ENCODE measurements around the gene ODAD4. TPM values are rescaled to one million over a fixed set of nuclear protein-coding genes. Genes with fewer than 3 reads are reported as not detected.

The ODAD4 gene
- total and polyA plus RNA-seq, 2 of the 8 experiments (the other 6 are each of a cell fraction or from before 2014, with no cell fraction given), result 0.48 to 1.3 TPM

DNA sequence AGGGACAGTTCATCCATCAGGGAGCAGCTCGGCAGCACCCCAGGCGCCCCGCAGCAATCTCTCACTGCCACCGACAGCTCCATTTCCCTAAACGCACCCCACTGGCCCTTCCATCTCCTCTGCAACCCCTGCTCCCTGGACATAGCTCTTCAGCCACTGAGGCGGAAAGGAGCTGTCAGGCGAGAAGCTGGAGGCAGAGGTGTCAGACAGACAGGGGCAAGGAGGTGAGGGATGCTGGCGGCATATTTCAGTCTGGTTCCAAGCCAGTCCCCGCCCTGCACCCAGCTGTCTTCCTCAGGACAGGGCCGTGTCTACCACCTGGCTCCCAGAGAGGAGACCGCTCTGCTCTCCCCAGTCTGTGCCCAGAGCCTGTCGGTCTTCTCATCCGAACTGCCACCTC lies 21.3 kb upstream of the ODAD4 start:
- DNase-seq (ENCODE audit: low read depth in 1 of 2, low spot score in 2 of 2) (no peak), FAIRE-seq (no peak)

More for the DNA sequence above, 21.3 kb upstream of the ODAD4 start:
- peaks cover 2 to 35% of the 10 kb centered on the region in 2 experiments for H3K79me2 ChIP-seq (ENCODE audit: control insufficient read depth in 1 of 2, insufficient read depth in 2 of 2, low read length in 2 of 2)
- H2BK15ac ChIP-seq (ENCODE audit: low read length), result no peak overlapping the region
- no peak overlapping the region for H2BK120ac ChIP-seq (replicated peaks; ENCODE audit: low read depth, low read length)
- H3K27me3 ChIP-seq (replicated peaks in 1 of 4; ENCODE audit: control insufficient read depth in 3 of 4, extremely low read depth in 1 of 4, insufficient read depth in 3 of 4, low read length in 3 of 4), result no peaks in the 10 kb centered on the region
- H3K14ac ChIP-seq (ENCODE audit: insufficient read length), result no peak overlapping the region
- ChIA-PET CTCF (ENCODE audit: partially characterized antibody) (interaction anchor here (0.6 to 16.0 kb wide), 7 partner anchors 14 to 383 kb away, joined by 3 to 205 read pairs (median 3); partner anchors contain the start of gene CNP), POLR2A (ENCODE audit: partially characterized antibody) (interaction anchor here (0.7 to 2.6 kb wide), 9 partner anchors 9 to 50 kb away, joined by 3 to 9 read pairs (median 6); partner anchors contain the start of gene ODAD4)
- no peak overlapping the region for H2BK5ac ChIP-seq (ENCODE audit: low read depth, low read length)
- no peak overlapping the region for H4K5ac ChIP-seq (ENCODE audit: insufficient read length, low read depth, low read length)
- H3K9ac ChIP-seq (replicated peaks in 1 of 4; ENCODE audit: extremely low read depth in 1 of 4, low read depth in 3 of 4, low read length in 3 of 4), result no peak overlapping the region
- peaks cover 0 to 3% (median 0%) of the 10 kb centered on the region in 4 experiments; a peak in 3 of 7 replicates for H3K4me1 ChIP-seq (replicated peaks in 1 of 4; ENCODE audit: control insufficient read depth in 3 of 4, insufficient read depth in 4 of 4, low read length in 3 of 4)
- H2AK5ac ChIP-seq (ENCODE audit: low read depth, low read length), result no peak overlapping the region
- H2BK20ac ChIP-seq (ENCODE audit: low read length), result no peak overlapping the region
- H3K4me2 ChIP-seq (ENCODE audit: insufficient read depth in 1 of 2, low read depth in 2 of 2, low read length in 2 of 2), result no peak overlapping the region
- no peak overlapping the region; the same call in 1 of the 2 replicates for H4K8ac ChIP-seq (ENCODE audit: extremely low read depth, insufficient read depth, low read length)
- H3K27ac ChIP-seq (ENCODE audit: low read depth, low read length), result no peak overlapping the region
- no peak for TF ChIP-seq JUND (IDR thresholded peaks at IDR 0.05; ENCODE audit: low read length)
- no peak for TF ChIP-seq NANOG (IDR thresholded peaks at IDR 0.05; ENCODE audit: insufficient read depth, low read depth, low read length, poor library complexity, severe bottlenecking)
- TF ChIP-seq CEBPB (IDR thresholded peaks at IDR 0.05; ENCODE audit: low read depth, low read length), result no peak
- TF ChIP-seq SAP30 (IDR thresholded peaks at IDR 0.05; ENCODE audit: insufficient read depth, insufficient replicate concordance, low read length), result no peak
- TF ChIP-seq TCF12 (IDR thresholded peaks at IDR 0.05; ENCODE audit: low read depth, low read length), result no peak
- no peak for TF ChIP-seq TBP (IDR thresholded peaks at IDR 0.05; ENCODE audit: low read depth, low read length)
- no peaks in the 10 kb centered on the region; the same call in 1 of the 2 replicates for H3K23me2 ChIP-seq (ENCODE audit: low read depth, low read length)
- peaks cover 70 to 97% (median 85%) of the 10 kb centered on the region in 4 experiments for H3K36me3 ChIP-seq (ENCODE audit: control insufficient read depth in 2 of 4, insufficient read depth in 4 of 4, low read length in 3 of 4)
- no peak overlapping the region for H3K4ac ChIP-seq (replicated peaks; ENCODE audit: insufficient read length, low read depth, low read length)
- no peak overlapping the region for H3K23ac ChIP-seq (ENCODE audit: insufficient read length)
- H2AFZ ChIP-seq (ENCODE audit: low read length), result no peak overlapping the region
- no peak overlapping the region for H3K4me3 ChIP-seq (ENCODE audit: extremely low read depth in 1 of 4, insufficient read depth in 2 of 4, low read depth in 3 of 4, low read length in 4 of 4)
- H3K56ac ChIP-seq (replicated peaks; ENCODE audit: insufficient read length, low read depth, low read length), result no peak overlapping the region
- H3K18ac ChIP-seq (ENCODE audit: extremely low read depth, low read length), result no peak overlapping the region
- H2BK12ac ChIP-seq (ENCODE audit: low read depth, low read length), result no peak overlapping the region
- peaks cover 21% of the 10 kb centered on the region for H3K79me1 ChIP-seq (ENCODE audit: low read depth, low read length)
- H4K91ac ChIP-seq (replicated peaks; ENCODE audit: insufficient read length, low read length), result no peak overlapping the region
- peaks cover 27 to 54% of the 10 kb centered on the region in 2 experiments for H4K20me1 ChIP-seq (replicated peaks in 1 of 2; ENCODE audit: control insufficient read depth in 1 of 2, insufficient read depth in 2 of 2, low read length in 2 of 2)
- WGBS, 2 experiments (ENCODE audit: extremely low coverage in 1 of 2, insufficient coverage in 1 of 2, insufficient read length in 1 of 2, insufficient replicate concordance in 2 of 2, low coverage in 1 of 2, low lambda C conversion rate in 2 of 2, missing lambda C conversion rate in 1 of 2), result 90% methylated on average over 13 of the region's 13 CpGs; no CpG with 5 or more reads in 1 of the 2 experiments
- H3K9me3 ChIP-seq (ENCODE audit: insufficient read depth in 2 of 2, low read depth in 1 of 2, low read length in 1 of 2), result no peaks in the 10 kb centered on the region

Data from H1 (cell line).